Brain microvascular endothelial cell (primary cell): ENCODE results near the gene MIGA2.

Source experiments
- DNase-seq: peaks from one replicate; pipeline ENCODE4 v3.0.0-alpha.2; 2020
- H3K27ac ChIP-seq: fragments of 250-450 bp; sonication (Bioruptor Pico); 2 replicates; pipeline ENCODE4 v1.5.1; 2020; ENCODE audit warnings: mild to moderate bottlenecking, moderate library complexity
- H3K27me3 ChIP-seq: fragments of 250-450 bp; sonication (Bioruptor Pico); replicated peaks from 2 replicates; pipeline ENCODE4 v1.5.1; 2020; ENCODE audit warnings: mild to moderate bottlenecking
- H3K36me3 ChIP-seq: fragments of 250-450 bp; sonication (Bioruptor Pico); replicated peaks from 2 replicates; pipeline ENCODE4 v1.5.1; 2020; ENCODE audit warnings: mild to moderate bottlenecking
- H3K4me3 ChIP-seq: 2 replicates; pipeline ENCODE4 v1.5.1; 2011; ENCODE audit warnings: low read depth, mild to moderate bottlenecking, control low read depth, low read length, moderate library complexity
- CTCF ChIP-seq: IDR thresholded peaks from 2 replicates; pipeline ENCODE4 v1.5.1; 2011; ENCODE audit warnings: low read depth, mild to moderate bottlenecking, moderate library complexity, low read length, control low read depth, inconsistent platforms; ENCODE audit errors: missing control alignments
- in situ Hi-C: cut with HindIII; loops from 2 replicates; pipeline ENCODE4 v1.10.0; 2017; ENCODE audit warnings: low sequenced_read_pairs, low pct_ligation_motif_present

Gene MIGA2

GRCh38 chr9:129069862-129070641 lies 33.6 kb downstream of the MIGA2 start:
- Histone ChIP-seq H3K4me3 (no peak overlapping the region), H3K27ac (no peak overlapping the region), H3K36me3 (peaks cover 22% of the 10 kb centered on the region), H3K27me3 (no peaks in the 10 kb centered on the region)
- TF ChIP-seq CTCF: no peak
- DNase-seq: no peak
- in situ Hi-C loops: no loop called here

- in situ Hi-C loops: no loop called here
- H3K27me3 ChIP-seq: no peaks in the 10 kb centered on the region
- TF ChIP-seq CTCF: no peak
- H3K4me3 ChIP-seq: no peak overlapping the region
- H3K27ac ChIP-seq: no peak overlapping the region
- no peak for DNase-seq
- peaks cover 16% of the 10 kb centered on the region for H3K36me3 ChIP-seq
Observed at GRCh38 chr9:129070696-129071525, 34.5 kb downstream of the MIGA2 start.

GRCh38 chr9:129071526-129072126 lies 35.2 kb downstream of the MIGA2 start:
- Histone ChIP-seq H3K27ac (no peak overlapping the region), H3K4me3 (no peak overlapping the region), H3K36me3 (peaks cover 13% of the 10 kb centered on the region), H3K27me3 (no peaks in the 10 kb centered on the region)
- TF ChIP-seq CTCF: no peak
- DNase-seq: no peak
- in situ Hi-C loops: no loop called here

- in situ Hi-C loops: no loop called here
- no peak for TF ChIP-seq CTCF
- Histone ChIP-seq H3K36me3 (peaks cover 13% of the 10 kb centered on the region), H3K4me3 (no peak overlapping the region), H3K27ac (no peak overlapping the region), H3K27me3 (no peaks in the 10 kb centered on the region)
- DNase-seq: no peak
Observed at GRCh38 chr9:129072171-129072570, 35.7 kb downstream of the MIGA2 start.

GRCh38 chr9:129073404-129073803 lies 37.0 kb downstream of the MIGA2 start:
- Histone ChIP-seq H3K27me3 (no peaks in the 10 kb centered on the region), H3K27ac (no peak overlapping the region), H3K36me3 (peaks cover 5% of the 10 kb centered on the region), H3K4me3 (no peak overlapping the region)
- no peak for DNase-seq
- TF ChIP-seq CTCF: no peak
- in situ Hi-C loops: no loop called here
